HepG2 (cell line): ENCODE data around the gene ZFPM1. TPM values are rescaled to one million over a fixed set of nuclear protein-coding genes. Genes with fewer than 3 reads are reported as not detected.

Source experiments
- AGO1 ChIP-seq: fragments of 200-400 bp; formaldehyde crosslinking; IDR thresholded peaks from 2 replicates; pipeline ENCODE4 v1.6.1; 2017; ENCODE audit warnings: mild to moderate bottlenecking, low read depth, low read length, moderate library complexity; ENCODE audit not compliant: poor library complexity, severe bottlenecking
- AHR ChIP-seq: IDR thresholded peaks from 2 replicates; pipeline ENCODE4 v1.6.1; 2018; ENCODE audit warnings: missing genetic modification reagents, missing compliant biosample characterization
- GZF1 ChIP-seq: sonication (generic); formaldehyde crosslinking; IDR thresholded peaks from 2 replicates; pipeline ENCODE4 v1.5.1; 2020; ENCODE audit warnings: mild to moderate bottlenecking, missing genetic modification reagents
- MLLT10 ChIP-seq: sonication (generic); formaldehyde crosslinking; IDR thresholded peaks from 2 replicates; pipeline ENCODE4 v1.4.0; 2020; ENCODE audit warnings: missing genetic modification reagents
- PAWR ChIP-seq: sonication (generic); formaldehyde crosslinking; IDR thresholded peaks from 2 replicates; pipeline ENCODE4 v1.4.0; 2020; ENCODE audit warnings: missing genetic modification reagents, mild to moderate bottlenecking, borderline replicate concordance
- REPIN1 ChIP-seq: sonication (generic); formaldehyde crosslinking; IDR thresholded peaks from 2 replicates; pipeline ENCODE4 v1.8.0; 2022; ENCODE audit warnings: missing genetic modification reagents, low read depth, mild to moderate bottlenecking, borderline replicate concordance
- ZFY ChIP-seq: sonication (generic); formaldehyde crosslinking; IDR thresholded peaks from 2 replicates; pipeline ENCODE4 v1.4.0; 2020; ENCODE audit warnings: missing genetic modification reagents
- ZNF17 ChIP-seq: sonication (generic); formaldehyde crosslinking; IDR thresholded peaks from 2 replicates; pipeline ENCODE4 v1.5.0; 2020; ENCODE audit warnings: mild to moderate bottlenecking, missing genetic modification reagents
- ZNF230 ChIP-seq: sonication (generic); formaldehyde crosslinking; IDR thresholded peaks from 2 replicates; pipeline ENCODE4 v1.4.0; 2020; ENCODE audit warnings: mild to moderate bottlenecking, missing genetic modification reagents
- ZNF432 ChIP-seq: sonication (generic); formaldehyde crosslinking; IDR thresholded peaks from 2 replicates; pipeline ENCODE4 v1.5.0; 2020; ENCODE audit warnings: missing genetic modification reagents, mild to moderate bottlenecking, borderline replicate concordance
- ZNF550 ChIP-seq: sonication (generic); formaldehyde crosslinking; IDR thresholded peaks from 2 replicates; pipeline ENCODE4 v1.4.0; 2020; ENCODE audit warnings: mild to moderate bottlenecking, missing genetic modification reagents, borderline replicate concordance
- ZNF777 ChIP-seq: sonication (generic); formaldehyde crosslinking; IDR thresholded peaks from 2 replicates; pipeline ENCODE4 v1.4.0; 2020; ENCODE audit warnings: missing genetic modification reagents
- ZNF83 ChIP-seq: sonication (generic); formaldehyde crosslinking; IDR thresholded peaks from 2 replicates; pipeline ENCODE4 v1.4.0; 2020; ENCODE audit warnings: missing genetic modification reagents, mild to moderate bottlenecking, borderline replicate concordance
- polyA plus RNA-seq, 8 experiments: library from polyadenylated mRNA; depleted of rRNA in 3 of 8; stranded (reverse) in 7 of 8; unstranded in 1 of 8; fragments of >200 nt; fragmentation: Illumina TruSeq in 4 of 8; extraction: Trizol in 4 of 8; gene quantifications; 2 replicates each; pipeline versions ENCODE4 v1.2.1 to v1.2.3, GENCODE V29; 2011 to 2016; ENCODE audit warnings: low read depth in 4 of 8, missing spikeins in 1 of 8, mixed read lengths in 1 of 8; ENCODE audit not compliant: insufficient read depth in 1 of 8
- total RNA-seq, 5 experiments: library from RNA; depleted of rRNA; stranded (reverse); fragments of >200 nt; fragmentation: Illumina TruSeq; extraction: Trizol; gene quantifications; 2 replicates each; pipeline ENCODE4 v1.2.3, GENCODE V29; 2016; ENCODE audit warnings: low read depth in 1 of 5
- TF ChIP-seq, protein P1 (sequence below): sonication (generic); formaldehyde crosslinking; IDR thresholded peaks from 2 replicates; pipeline ENCODE4 v1.5.1; 2020; ENCODE audit warnings: mild to moderate bottlenecking, missing genetic modification reagents, moderate library complexity
- TF ChIP-seq, protein P2 (sequence below): sonication (generic); formaldehyde crosslinking; IDR thresholded peaks from 2 replicates; pipeline ENCODE4; 2020; ENCODE audit warnings: missing genetic modification reagents, mild to moderate bottlenecking, borderline replicate concordance
- TF ChIP-seq, protein P3 (sequence below): sonication (generic); formaldehyde crosslinking; IDR thresholded peaks from 2 replicates; pipeline ENCODE4 v1.4.0; 2020; ENCODE audit warnings: missing genetic modification reagents, low read depth, mild to moderate bottlenecking, borderline replicate concordance
- TF ChIP-seq, protein P4 (sequence below), 2 experiments: IDR thresholded peaks; 2 replicates each; pipeline ENCODE4 v1.6.1; 2011 to 2012; ENCODE audit warnings: low read length in 2 of 2, borderline replicate concordance in 1 of 2, low read depth in 1 of 2, mild to moderate bottlenecking in 1 of 2, moderate library complexity in 1 of 2

The ZFPM1 gene
- total and polyA plus RNA-seq, 2 of the 13 experiments (the other 11 are each of a cell fraction or from before 2014, with no cell fraction given), result 1.3 to 3.8 TPM

DNA sequence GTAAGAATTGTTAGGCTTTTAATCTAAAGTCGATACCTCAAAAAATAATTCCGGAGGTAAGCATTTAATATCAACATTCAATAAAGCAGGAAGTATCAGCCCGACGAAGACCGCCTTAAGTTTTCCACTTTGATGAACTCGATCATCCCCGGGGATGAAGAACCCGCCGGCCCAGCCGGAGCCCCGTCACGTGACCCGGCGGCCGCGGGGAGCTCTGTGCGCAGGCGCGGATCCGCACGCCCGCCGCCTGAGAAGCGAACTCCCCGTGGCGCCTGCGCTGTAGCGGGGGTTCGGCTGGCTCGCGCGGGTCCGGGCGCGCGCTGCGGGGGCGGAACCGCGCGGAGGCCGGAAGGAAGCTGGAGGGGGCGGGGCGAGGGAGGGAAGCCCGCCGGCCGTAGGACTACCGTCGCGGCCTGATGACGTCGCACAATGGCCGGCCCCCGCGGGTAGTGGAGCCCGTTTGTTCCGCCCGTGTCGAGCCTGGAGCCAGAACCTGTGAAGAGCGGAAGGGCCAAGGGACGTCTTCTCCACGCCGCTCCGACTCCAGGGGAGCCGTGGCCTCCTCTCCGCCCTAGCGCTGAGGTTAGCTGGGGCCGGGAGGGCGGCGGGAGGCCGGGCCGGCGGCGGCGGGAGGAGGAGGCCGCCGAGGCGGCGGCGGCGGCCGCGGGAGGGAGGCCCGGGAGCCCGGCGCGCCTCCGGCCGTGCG is 117.1 kb downstream of the ZFPM1 start, which contains the start of gene ZC3H18 (continued):
- TF ChIP-seq, protein P1, sequence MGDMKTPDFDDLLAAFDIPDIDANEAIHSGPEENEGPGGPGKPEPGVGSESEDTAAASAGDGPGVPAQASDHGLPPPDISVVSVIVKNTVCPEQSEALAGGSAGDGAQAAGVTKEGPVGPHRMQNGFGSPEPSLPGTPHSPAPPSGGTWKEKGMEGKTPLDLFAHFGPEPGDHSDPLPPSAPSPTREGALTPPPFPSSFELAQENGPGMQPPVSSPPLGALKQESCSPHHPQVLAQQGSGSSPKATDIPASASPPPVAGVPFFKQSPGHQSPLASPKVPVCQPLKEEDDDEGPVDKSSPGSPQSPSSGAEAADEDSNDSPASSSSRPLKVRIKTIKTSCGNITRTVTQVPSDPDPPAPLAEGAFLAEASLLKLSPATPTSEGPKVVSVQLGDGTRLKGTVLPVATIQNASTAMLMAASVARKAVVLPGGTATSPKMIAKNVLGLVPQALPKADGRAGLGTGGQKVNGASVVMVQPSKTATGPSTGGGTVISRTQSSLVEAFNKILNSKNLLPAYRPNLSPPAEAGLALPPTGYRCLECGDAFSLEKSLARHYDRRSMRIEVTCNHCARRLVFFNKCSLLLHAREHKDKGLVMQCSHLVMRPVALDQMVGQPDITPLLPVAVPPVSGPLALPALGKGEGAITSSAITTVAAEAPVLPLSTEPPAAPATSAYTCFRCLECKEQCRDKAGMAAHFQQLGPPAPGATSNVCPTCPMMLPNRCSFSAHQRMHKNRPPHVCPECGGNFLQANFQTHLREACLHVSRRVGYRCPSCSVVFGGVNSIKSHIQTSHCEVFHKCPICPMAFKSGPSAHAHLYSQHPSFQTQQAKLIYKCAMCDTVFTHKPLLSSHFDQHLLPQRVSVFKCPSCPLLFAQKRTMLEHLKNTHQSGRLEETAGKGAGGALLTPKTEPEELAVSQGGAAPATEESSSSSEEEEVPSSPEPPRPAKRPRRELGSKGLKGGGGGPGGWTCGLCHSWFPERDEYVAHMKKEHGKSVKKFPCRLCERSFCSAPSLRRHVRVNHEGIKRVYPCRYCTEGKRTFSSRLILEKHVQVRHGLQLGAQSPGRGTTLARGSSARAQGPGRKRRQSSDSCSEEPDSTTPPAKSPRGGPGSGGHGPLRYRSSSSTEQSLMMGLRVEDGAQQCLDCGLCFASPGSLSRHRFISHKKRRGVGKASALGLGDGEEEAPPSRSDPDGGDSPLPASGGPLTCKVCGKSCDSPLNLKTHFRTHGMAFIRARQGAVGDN (CRISPR knock-in tag), result peak; percentile 79
- TF ChIP-seq REPIN1 (CRISPR knock-in tag) (no peak; the same call in 1 of the 2 replicates), AHR (CRISPR knock-in tag) (peak; percentile 68; the same call in 1 of the 2 replicates), ZNF432 (no peak), ZNF230 (0 out of 2 replicates have a peak, but pooled peaks have one; percentile 16), ZNF550 (CRISPR knock-in tag) (no peak), ZNF777 (peak; percentile 64; the same call in 1 of the 2 replicates), ZFY (peak; percentile 98), ZNF17 (no peak), AGO1 (peak; percentile 50), MLLT10 (no peak), PAWR (no peak), GZF1 (CRISPR knock-in tag) (no peak), ZNF83 (CRISPR knock-in tag) (no peak)
- TF ChIP-seq, protein P2, sequence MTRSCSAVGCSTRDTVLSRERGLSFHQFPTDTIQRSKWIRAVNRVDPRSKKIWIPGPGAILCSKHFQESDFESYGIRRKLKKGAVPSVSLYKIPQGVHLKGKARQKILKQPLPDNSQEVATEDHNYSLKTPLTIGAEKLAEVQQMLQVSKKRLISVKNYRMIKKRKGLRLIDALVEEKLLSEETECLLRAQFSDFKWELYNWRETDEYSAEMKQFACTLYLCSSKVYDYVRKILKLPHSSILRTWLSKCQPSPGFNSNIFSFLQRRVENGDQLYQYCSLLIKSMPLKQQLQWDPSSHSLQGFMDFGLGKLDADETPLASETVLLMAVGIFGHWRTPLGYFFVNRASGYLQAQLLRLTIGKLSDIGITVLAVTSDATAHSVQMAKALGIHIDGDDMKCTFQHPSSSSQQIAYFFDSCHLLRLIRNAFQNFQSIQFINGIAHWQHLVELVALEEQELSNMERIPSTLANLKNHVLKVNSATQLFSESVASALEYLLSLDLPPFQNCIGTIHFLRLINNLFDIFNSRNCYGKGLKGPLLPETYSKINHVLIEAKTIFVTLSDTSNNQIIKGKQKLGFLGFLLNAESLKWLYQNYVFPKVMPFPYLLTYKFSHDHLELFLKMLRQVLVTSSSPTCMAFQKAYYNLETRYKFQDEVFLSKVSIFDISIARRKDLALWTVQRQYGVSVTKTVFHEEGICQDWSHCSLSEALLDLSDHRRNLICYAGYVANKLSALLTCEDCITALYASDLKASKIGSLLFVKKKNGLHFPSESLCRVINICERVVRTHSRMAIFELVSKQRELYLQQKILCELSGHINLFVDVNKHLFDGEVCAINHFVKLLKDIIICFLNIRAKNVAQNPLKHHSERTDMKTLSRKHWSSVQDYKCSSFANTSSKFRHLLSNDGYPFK (CRISPR knock-in tag), result no peak; the same call in 1 of the 2 replicates
- TF ChIP-seq, protein P3, sequence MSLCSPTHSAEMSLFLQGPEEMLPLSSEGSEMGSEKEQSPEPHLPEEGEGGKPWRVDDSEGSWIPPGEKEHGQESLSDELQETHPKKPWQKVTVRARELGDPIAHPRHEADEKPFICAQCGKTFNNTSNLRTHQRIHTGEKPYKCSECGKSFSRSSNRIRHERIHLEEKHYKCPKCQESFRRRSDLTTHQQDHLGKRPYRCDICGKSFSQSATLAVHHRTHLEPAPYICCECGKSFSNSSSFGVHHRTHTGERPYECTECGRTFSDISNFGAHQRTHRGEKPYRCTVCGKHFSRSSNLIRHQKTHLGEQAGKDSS (CRISPR knock-in tag), result peak; percentile 58
- TF ChIP-seq, protein P4, sequence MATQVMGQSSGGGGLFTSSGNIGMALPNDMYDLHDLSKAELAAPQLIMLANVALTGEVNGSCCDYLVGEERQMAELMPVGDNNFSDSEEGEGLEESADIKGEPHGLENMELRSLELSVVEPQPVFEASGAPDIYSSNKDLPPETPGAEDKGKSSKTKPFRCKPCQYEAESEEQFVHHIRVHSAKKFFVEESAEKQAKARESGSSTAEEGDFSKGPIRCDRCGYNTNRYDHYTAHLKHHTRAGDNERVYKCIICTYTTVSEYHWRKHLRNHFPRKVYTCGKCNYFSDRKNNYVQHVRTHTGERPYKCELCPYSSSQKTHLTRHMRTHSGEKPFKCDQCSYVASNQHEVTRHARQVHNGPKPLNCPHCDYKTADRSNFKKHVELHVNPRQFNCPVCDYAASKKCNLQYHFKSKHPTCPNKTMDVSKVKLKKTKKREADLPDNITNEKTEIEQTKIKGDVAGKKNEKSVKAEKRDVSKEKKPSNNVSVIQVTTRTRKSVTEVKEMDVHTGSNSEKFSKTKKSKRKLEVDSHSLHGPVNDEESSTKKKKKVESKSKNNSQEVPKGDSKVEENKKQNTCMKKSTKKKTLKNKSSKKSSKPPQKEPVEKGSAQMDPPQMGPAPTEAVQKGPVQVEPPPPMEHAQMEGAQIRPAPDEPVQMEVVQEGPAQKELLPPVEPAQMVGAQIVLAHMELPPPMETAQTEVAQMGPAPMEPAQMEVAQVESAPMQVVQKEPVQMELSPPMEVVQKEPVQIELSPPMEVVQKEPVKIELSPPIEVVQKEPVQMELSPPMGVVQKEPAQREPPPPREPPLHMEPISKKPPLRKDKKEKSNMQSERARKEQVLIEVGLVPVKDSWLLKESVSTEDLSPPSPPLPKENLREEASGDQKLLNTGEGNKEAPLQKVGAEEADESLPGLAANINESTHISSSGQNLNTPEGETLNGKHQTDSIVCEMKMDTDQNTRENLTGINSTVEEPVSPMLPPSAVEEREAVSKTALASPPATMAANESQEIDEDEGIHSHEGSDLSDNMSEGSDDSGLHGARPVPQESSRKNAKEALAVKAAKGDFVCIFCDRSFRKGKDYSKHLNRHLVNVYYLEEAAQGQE (IDR thresholded peaks at IDR 0.05; ENCODE audit: borderline replicate concordance in 1 of 2, low read depth in 1 of 2, low read length in 2 of 2), result no peak
